ENCODE results near the gene PIH1D1.

DNA sequence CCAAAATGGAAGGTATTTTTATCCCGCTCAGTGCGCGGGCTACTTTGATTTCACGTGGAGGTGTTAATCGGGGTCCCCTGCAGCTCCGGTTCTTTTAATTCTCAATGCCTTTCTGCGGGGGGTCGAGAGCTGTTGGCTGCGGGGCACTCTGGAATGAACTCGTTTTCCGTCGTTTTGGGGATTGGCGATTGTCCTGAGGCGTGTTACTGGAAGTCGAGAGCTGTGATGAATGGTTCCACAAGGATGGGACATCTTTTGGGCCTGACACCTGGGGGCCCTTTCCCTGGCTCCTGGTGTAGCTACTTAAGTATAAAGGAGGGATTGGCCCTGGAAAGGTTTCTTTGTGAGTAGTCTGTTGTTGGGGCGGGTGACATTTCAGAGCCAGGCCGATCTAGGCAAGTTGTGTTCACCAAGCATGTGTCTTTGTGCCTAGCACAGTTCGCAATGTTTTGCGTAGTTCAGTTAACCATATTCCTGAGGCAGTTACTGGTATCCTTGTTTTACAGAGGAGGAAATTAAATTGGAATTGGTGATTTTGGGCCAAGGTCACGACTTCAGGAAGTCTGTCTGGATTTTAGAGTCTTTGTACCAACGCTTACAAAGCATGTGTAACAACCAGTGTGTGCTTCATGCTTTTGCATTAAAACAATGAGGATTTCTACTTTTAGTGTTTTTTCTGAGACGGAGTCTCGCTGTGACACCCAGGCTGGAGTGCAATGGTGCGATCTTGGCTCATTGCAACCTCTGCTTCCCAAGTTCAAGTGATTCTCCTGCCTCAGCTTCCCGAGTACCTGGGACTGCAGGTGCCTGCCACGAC, 36.6 kb upstream of the PIH1D1 start:
- TF ChIP-seq MXI1 (conservative IDR thresholded peaks at IDR 0.05; ENCODE audit: poor library complexity, severe bottlenecking): no peak
- TF ChIP-seq EZH2 (IDR thresholded peaks at IDR 0.05; ENCODE audit: borderline replicate concordance, insufficient read depth, low read length, poor library complexity, severe bottlenecking): no peak
- TF ChIP-seq, protein P1, sequence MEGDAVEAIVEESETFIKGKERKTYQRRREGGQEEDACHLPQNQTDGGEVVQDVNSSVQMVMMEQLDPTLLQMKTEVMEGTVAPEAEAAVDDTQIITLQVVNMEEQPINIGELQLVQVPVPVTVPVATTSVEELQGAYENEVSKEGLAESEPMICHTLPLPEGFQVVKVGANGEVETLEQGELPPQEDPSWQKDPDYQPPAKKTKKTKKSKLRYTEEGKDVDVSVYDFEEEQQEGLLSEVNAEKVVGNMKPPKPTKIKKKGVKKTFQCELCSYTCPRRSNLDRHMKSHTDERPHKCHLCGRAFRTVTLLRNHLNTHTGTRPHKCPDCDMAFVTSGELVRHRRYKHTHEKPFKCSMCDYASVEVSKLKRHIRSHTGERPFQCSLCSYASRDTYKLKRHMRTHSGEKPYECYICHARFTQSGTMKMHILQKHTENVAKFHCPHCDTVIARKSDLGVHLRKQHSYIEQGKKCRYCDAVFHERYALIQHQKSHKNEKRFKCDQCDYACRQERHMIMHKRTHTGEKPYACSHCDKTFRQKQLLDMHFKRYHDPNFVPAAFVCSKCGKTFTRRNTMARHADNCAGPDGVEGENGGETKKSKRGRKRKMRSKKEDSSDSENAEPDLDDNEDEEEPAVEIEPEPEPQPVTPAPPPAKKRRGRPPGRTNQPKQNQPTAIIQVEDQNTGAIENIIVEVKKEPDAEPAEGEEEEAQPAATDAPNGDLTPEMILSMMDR (IDR thresholded peaks at IDR 0.05; ENCODE audit: poor library complexity, severe bottlenecking): no peak
- no peak for TF ChIP-seq POLR2AphosphoS5 (IDR thresholded peaks at IDR 0.05)
- TF ChIP-seq EP300 (conservative IDR thresholded peaks at IDR 0.05; ENCODE audit: poor library complexity, severe bottlenecking): no peak
- TF ChIP-seq, protein P2, sequence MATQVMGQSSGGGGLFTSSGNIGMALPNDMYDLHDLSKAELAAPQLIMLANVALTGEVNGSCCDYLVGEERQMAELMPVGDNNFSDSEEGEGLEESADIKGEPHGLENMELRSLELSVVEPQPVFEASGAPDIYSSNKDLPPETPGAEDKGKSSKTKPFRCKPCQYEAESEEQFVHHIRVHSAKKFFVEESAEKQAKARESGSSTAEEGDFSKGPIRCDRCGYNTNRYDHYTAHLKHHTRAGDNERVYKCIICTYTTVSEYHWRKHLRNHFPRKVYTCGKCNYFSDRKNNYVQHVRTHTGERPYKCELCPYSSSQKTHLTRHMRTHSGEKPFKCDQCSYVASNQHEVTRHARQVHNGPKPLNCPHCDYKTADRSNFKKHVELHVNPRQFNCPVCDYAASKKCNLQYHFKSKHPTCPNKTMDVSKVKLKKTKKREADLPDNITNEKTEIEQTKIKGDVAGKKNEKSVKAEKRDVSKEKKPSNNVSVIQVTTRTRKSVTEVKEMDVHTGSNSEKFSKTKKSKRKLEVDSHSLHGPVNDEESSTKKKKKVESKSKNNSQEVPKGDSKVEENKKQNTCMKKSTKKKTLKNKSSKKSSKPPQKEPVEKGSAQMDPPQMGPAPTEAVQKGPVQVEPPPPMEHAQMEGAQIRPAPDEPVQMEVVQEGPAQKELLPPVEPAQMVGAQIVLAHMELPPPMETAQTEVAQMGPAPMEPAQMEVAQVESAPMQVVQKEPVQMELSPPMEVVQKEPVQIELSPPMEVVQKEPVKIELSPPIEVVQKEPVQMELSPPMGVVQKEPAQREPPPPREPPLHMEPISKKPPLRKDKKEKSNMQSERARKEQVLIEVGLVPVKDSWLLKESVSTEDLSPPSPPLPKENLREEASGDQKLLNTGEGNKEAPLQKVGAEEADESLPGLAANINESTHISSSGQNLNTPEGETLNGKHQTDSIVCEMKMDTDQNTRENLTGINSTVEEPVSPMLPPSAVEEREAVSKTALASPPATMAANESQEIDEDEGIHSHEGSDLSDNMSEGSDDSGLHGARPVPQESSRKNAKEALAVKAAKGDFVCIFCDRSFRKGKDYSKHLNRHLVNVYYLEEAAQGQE (IDR thresholded peaks at IDR 0.05; ENCODE audit: borderline replicate concordance): no peak
